Adrenal gland (tissue), 12 donors: Measurements from ENCODE around the gene FLACC1. TPM values are rescaled to one million over a fixed set of nuclear protein-coding genes. Genes with fewer than 3 reads are reported as not detected.
"Not testable (repeated sequence)": the region's sequence is repeated elsewhere in the genome, so short reads cannot be mapped to it uniquely, and the experiment has no call there.

Source experiments
- DNase-seq, 7 donors: peaks; one replicate each; pipeline ENCODE4 v3.0.0-alpha.2; 2019 to 2020
- H3K27ac ChIP-seq, 5 donors: fragments of 200-600 bp; sonication (generic) in 4 of 5; 1 replicate in 3 of 5; 2 replicates in 2 of 5; pipeline versions ENCODE4 v1.5.1 to v1.8.0; 2016 to 2020; ENCODE audit warnings: mild to moderate bottlenecking in 1 of 5
- H3K27me3 ChIP-seq: fragments of 200-600 bp; 2 replicates; pipeline ENCODE4 v1.8.0; 2021
- H3K36me3 ChIP-seq, 2 donors: fragments of 200-600 bp; replicated peaks in 1 of 2; 1 replicate in 1 of 2; 2 replicates in 1 of 2; pipeline versions ENCODE4 v1.5.1 to v1.8.0; 2018 to 2022
- H3K4me1 ChIP-seq, 2 donors: fragments of 200-600 bp; replicated peaks in 1 of 2; 1 replicate in 1 of 2; 2 replicates in 1 of 2; pipeline versions ENCODE4 v1.5.1 to v1.8.0; 2018 to 2021
- H3K4me3 ChIP-seq, 4 donors: fragments of 200-600 bp; sonication (generic) in 3 of 4; one replicate each; pipeline ENCODE4 v1.5.1; 2016 to 2018
- H3K9me3 ChIP-seq, 3 donors: fragments of 200-600 bp; sonication (generic) in 1 of 3; replicated peaks in 1 of 3; 1 replicate in 2 of 3; 2 replicates in 1 of 3; pipeline versions ENCODE4 v1.5.1 to v1.8.0; 2016 to 2021
- CTCF ChIP-seq, 6 experiments: fragments of 450-650 bp in 4 of 6; fragments of 200-600 bp in 2 of 6; sonication (generic) in 1 of 6; IDR thresholded peaks; 1 replicate in 5 of 6; 2 replicates in 1 of 6; pipeline versions ENCODE4 v1.5.1 to v1.8.0; 2016 to 2021; ENCODE audit warnings: antibody characterized with exemption in 6 of 6, mild to moderate bottlenecking in 2 of 6, moderate library complexity in 1 of 6
- POLR2A ChIP-seq, 2 donors: fragments of 450-650 bp; IDR thresholded peaks; one replicate each; pipeline ENCODE4 v1.6.1; 2017; ENCODE audit warnings: antibody characterized with exemption in 2 of 2, mild to moderate bottlenecking in 2 of 2, moderate library complexity in 1 of 2
- WGBS, 4 donors: extraction: QIAGEN DNeasy Blood & Tissue Kit in 2 of 4; methylation state at CpG; one replicate each; pipeline versions ENCODE4 v1.1.5 to v1.1.7; 2013 to 2017; 5-methylcytosine and 5-hydroxymethylcytosine counted together
- intact Hi-C, 2 donors: fragments of 100-400 bp; cut with DNase I; formaldehyde crosslinking; loops; one replicate each; pipeline versions ENCODE4 v1.14.1 to v1.15.0; 2022 to 2023
- polyA plus RNA-seq, 3 donors: library from polyadenylated mRNA; stranded (reverse); fragments of 200-250 nt in 2 of 3; fragments of 350-450 nt in 1 of 3; fragmentation: Illumina TruSeq in 1 of 3; extraction: RNeasy Lipid Tissue Mini Kit (QIAGEN cat#74804) in 1 of 3; gene quantifications; one replicate each; pipeline ENCODE4 v1.2.3, GENCODE V29; 2013 to 2014
- total RNA-seq, 9 donors: library from RNA; depleted of rRNA in 4 of 9; stranded (reverse); fragments of >200 nt in 4 of 9; fragments of 120-200 nt in 1 of 9; fragmentation: NEBNext Ultra II Directional in 1 of 9; extraction: Animal tissue kit (Norgen Biotek cat#: 25700) in 1 of 9; gene quantifications; one replicate each; pipeline versions ENCODE4 v1.1.0 to v1.2.4, GENCODE V29; 2013 to 2023
- donor health status: healthy with polysubstance abuse.
- donor health status: Bipolar disorder and iron deficiency.
- donor health status: DM: yes; HTN: yes; CAD: no.
- donor health status: DM: no; HTN: no; CAD: no.
- donor health status: DM: no; HTN: no; CAD: no.
- donor health status: DM: yes; HTN: yes; CAD: no.

The FLACC1 gene
- total and polyA plus RNA-seq, 12 donors = 0.52 to 4.3 (median 1.9) TPM; not detected in 1

DNA sequence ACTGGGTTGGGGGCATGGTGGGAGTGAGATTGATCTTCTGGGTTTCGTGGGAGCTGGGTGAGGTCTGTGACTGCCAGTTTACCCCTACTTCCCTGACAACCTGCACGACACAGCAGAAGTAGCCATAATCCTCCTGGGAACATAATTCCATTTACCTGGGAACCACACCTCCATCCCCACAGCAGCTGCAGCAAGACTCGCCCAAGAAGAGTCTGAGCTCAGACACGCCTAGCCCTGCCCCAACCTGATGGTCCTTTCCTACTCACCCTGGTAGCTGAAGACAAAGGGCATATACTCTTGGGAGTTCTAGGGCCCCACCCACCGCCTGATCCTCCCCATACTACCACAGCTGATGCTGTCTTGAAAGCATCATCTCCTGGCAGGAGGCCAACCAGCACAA, 43.8 kb downstream of the FLACC1 start:
- 56 to 94% (median 90%) methylated on average over 1 to 5 of the region's 5 CpGs for WGBS, 4 donors
- H3K4me3 ChIP-seq = no peak overlapping the region

DNA sequence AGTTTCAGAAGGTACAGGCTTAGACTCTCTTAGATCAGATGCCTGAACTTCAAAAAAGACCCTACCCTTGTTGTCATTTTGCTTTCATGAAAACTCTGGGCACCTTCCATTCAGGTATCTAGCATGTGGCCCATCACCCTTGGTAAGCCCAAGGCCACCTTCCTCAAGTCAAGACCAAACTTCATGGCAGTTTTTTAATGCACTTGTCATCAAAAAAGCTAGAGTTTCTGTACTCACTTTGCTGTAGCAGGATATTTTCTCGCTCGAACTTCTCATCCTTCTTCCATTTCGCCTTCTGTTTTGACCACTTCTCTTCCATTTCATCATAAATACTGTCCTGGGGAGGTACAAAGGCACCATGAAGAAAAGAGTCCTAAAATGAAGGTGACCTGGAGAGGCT, 48.2 kb downstream of the FLACC1 start:
- 95 to 99% (median 97%) methylated on average over 3 of the region's 3 CpGs for WGBS, 4 donors
- no peaks in the 10 kb centered on the region for H3K36me3 ChIP-seq
- H3K4me3 ChIP-seq = no peak overlapping the region
- H3K4me1 ChIP-seq = no peaks in the 10 kb centered on the region
- intact Hi-C loops = no loop called here
- H3K9me3 ChIP-seq = no peaks in the 10 kb centered on the region
- H3K27ac ChIP-seq = no peak overlapping the region
- DNase-seq = no peak
- no peak for TF ChIP-seq CTCF (IDR thresholded peaks at IDR 0.05)
- no peak for TF ChIP-seq POLR2A (IDR thresholded peaks at IDR 0.05)
- H3K27me3 ChIP-seq = no peaks in the 10 kb centered on the region

More for the DNA sequence above, 43.8 kb downstream of the FLACC1 start:
- no peaks in the 10 kb centered on the region for H3K27me3 ChIP-seq
- no peaks in the 10 kb centered on the region for H3K36me3 ChIP-seq
- no peak overlapping the region for H3K27ac ChIP-seq
- no peaks in the 10 kb centered on the region for H3K9me3 ChIP-seq
- no peaks in the 10 kb centered on the region for H3K4me1 ChIP-seq
- no peak for TF ChIP-seq POLR2A (IDR thresholded peaks at IDR 0.05)
- no peak for TF ChIP-seq CTCF (IDR thresholded peaks at IDR 0.05)
- no peak for DNase-seq
- intact Hi-C loops = no loop called here

DNA sequence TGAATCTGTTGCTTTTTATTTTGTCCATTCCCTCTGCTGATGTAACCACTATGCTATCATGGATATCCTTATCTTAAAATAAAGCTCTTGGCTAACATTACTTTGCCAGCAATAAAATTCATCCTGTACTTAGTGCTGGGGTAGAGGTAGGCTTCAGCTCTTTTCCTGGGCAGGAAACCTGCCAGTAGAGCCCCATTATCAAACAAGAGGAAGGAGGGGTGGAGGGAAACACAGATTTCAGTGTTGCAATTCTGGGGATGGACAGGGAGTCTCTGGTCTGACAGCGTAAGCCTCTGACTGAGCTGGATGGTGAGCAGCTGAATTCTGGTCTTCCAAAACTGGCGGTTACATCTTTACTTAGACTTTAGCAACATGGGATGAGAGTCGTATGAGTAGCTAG, 49.3 kb downstream of the FLACC1 start:
- intact Hi-C loops = no loop called here
- 92 to 100% (median 96%) methylated on average over 3 of the region's 3 CpGs for WGBS, 4 donors

DNA sequence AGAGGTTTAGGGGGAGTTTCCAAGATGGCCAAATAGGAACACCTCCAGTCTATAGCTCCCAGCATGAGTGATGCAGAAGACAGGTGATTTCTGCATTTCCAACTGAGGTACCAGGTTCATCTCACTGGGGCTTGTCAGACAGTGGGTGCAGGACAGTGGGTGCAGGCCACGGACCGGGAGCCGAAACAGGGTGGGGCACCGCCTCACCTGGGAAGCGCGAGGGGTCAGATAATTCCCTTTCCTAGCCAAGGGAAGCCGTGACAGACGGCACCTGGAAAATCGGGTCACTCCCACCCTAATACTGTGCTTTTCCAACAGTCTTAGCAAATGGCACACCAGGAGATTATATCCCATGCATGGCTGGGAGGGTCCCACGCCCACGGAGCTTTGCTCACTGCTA, 57.2 kb downstream of the FLACC1 start:
- H3K27ac ChIP-seq, intact Hi-C loops, H3K9me3 ChIP-seq, H3K27me3 ChIP-seq, H3K4me1 ChIP-seq, H3K36me3 ChIP-seq, H3K4me3 ChIP-seq, DNase-seq: not testable (repeated sequence)
- 90 to 98% (median 95%) methylated on average over 8 to 11 of the region's 11 CpGs for WGBS, 4 donors

More for the DNA sequence above, 49.3 kb downstream of the FLACC1 start:
- Histone ChIP-seq H3K36me3 (no peaks in the 10 kb centered on the region), H3K27me3 (no peaks in the 10 kb centered on the region), H3K9me3 (no peaks in the 10 kb centered on the region), H3K4me3 (no peak overlapping the region), H3K27ac (no peak overlapping the region), H3K4me1 (no peaks in the 10 kb centered on the region)
- no peak for TF ChIP-seq POLR2A (IDR thresholded peaks at IDR 0.05)
- TF ChIP-seq CTCF (IDR thresholded peaks at IDR 0.05) = no peak
- DNase-seq = no peak

- H3K27ac ChIP-seq = no peak overlapping the region
- TF ChIP-seq POLR2A (IDR thresholded peaks at IDR 0.05) (no peak), CTCF (IDR thresholded peaks at IDR 0.05) (no peak)
Observed at GRCh38 chr2:201298462-201299052, 58.6 kb downstream of the FLACC1 start.

DNA sequence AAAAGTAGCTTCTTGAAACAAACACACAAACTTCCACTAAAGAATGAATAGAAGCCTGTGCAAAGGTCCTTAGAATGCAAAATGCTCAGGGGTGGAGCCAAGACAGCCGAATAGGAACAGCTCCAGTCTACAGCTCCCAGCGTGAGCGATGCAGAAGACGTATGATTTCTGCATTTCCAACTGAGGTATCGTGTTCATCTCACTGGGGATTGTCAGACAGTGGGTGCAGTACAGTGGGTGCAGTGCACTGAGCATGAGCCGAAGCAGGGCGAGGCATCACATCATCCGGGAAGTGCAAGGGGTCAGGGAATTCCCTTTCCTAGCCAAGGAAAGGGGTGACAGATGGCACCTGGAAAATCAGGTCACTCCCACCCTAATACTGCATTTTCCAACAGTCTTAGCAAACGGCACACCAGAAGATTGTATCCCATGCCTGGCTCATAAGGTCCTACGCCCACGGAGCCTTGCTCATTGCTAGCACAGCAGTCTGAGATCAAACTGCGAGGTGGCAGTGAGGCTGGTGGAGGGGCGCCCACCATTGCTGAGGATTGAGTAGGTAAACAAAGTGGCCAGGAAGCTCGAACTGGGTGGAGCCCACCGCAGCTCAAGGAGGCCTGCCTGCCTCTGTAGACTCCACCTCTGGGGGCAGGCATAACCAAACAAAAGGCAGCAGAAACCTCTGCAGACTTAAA, 66.5 kb downstream of the FLACC1 start:
- H3K4me3 ChIP-seq, intact Hi-C loops, H3K27me3 ChIP-seq, DNase-seq, H3K9me3 ChIP-seq, H3K36me3 ChIP-seq, H3K4me1 ChIP-seq, H3K27ac ChIP-seq: not testable (repeated sequence)
- 83 to 97% (median 93%) methylated on average over 11 to 15 of the region's 15 CpGs for WGBS, 4 donors

More at GRCh38 chr2:201298462-201299052, 58.6 kb downstream of the FLACC1 start:
- H3K36me3 ChIP-seq = no peaks in the 10 kb centered on the region
- no peaks in the 10 kb centered on the region for H3K9me3 ChIP-seq
- H3K27me3 ChIP-seq = no peaks in the 10 kb centered on the region
- no peak for DNase-seq
- intact Hi-C loops = no loop called here
- WGBS, 4 donors = 65 to 84% (median 74%) methylated on average over 3 of the region's 3 CpGs
- no peak overlapping the region for H3K4me3 ChIP-seq
- no peaks in the 10 kb centered on the region for H3K4me1 ChIP-seq
